K562 (cell line): ENCODE measurements around the gene VHLL. TPM values are rescaled to one million over a fixed set of nuclear protein-coding genes. Genes with fewer than 3 reads are reported as not detected.

Source experiments
- ARNT ChIP-seq, 2 experiments: fragments of 450-650 bp; IDR thresholded peaks; 2 replicates each; pipeline ENCODE4 v1.6.1; 2016; ENCODE audit warnings: mild to moderate bottlenecking in 1 of 2
- ELF4 ChIP-seq: fragments of 450-650 bp; formaldehyde crosslinking; IDR thresholded peaks from 2 replicates; pipeline ENCODE4 v1.4.0; 2022; ENCODE audit warnings: missing genetic modification characterization
- FOXK1 ChIP-seq: sonication (generic); formaldehyde crosslinking; IDR thresholded peaks from 2 replicates; pipeline ENCODE4 v1.8.0; 2022; ENCODE audit warnings: missing genetic modification reagents, mild to moderate bottlenecking, borderline replicate concordance
- GATAD2B ChIP-seq: fragments of 450-650 bp; IDR thresholded peaks from 2 replicates; pipeline ENCODE4 v1.6.1; 2017; ENCODE audit warnings: mild to moderate bottlenecking, borderline replicate concordance
- HDAC1 ChIP-seq, 2 experiments: fragments of 450-650 bp; IDR thresholded peaks; 2 replicates each; pipeline ENCODE4 v1.6.1; 2016 to 2017; ENCODE audit warnings: inconsistent platforms in 1 of 2, mild to moderate bottlenecking in 1 of 2, moderate library complexity in 1 of 2
- JUND ChIP-seq, 2 experiments: IDR thresholded peaks; 2 replicates in 1 of 2; 3 replicates in 1 of 2; pipeline ENCODE4 v1.6.1; 2011; ENCODE audit warnings: borderline replicate concordance in 2 of 2, low read depth in 2 of 2, low read length in 2 of 2, improper control_type of control experiment in 1 of 2, missing biosample characterization in 1 of 2, missing genetic modification characterization in 1 of 2, missing genetic modification reagents in 1 of 2
- MCM7 ChIP-seq, 2 experiments: fragments of 450-650 bp; IDR thresholded peaks; 2 replicates each; pipeline ENCODE4 v1.6.1; 2016 to 2018
- MTA3 ChIP-seq: fragments of 450-650 bp; formaldehyde crosslinking; IDR thresholded peaks from 2 replicates; pipeline ENCODE4 v1.6.1; 2017; ENCODE audit warnings: mild to moderate bottlenecking, borderline replicate concordance
- SLC30A9 ChIP-seq: fragments of 250-450 bp; sonication (Bioruptor Pico); IDR thresholded peaks from 2 replicates; pipeline ENCODE4 v1.8.0; 2022; ENCODE audit warnings: mild to moderate bottlenecking, moderate library complexity
- TAF15 ChIP-seq: fragments of 200-400 bp; formaldehyde crosslinking; IDR thresholded peaks from 2 replicates; pipeline ENCODE4 v1.6.1; 2017; ENCODE audit warnings: mild to moderate bottlenecking, low read depth, low read length, moderate library complexity
- TRIM28 ChIP-seq: fragments of 450-650 bp; IDR thresholded peaks from 2 replicates; pipeline ENCODE4 v1.6.1; 2017
- ZNF445 ChIP-seq: fragments of 250-450 bp; sonication (Bioruptor Pico); IDR thresholded peaks from 2 replicates; pipeline ENCODE4 v1.4.0; 2020; ENCODE audit warnings: low read depth, mild to moderate bottlenecking, moderate library complexity
- ZNF695 ChIP-seq: fragments of 450-650 bp; formaldehyde crosslinking; IDR thresholded peaks from 2 replicates; pipeline ENCODE4 v1.4.0; 2020; ENCODE audit warnings: mild to moderate bottlenecking, moderate library complexity
- polyA plus RNA-seq, 8 experiments: library from polyadenylated mRNA; depleted of rRNA in 4 of 8; stranded (reverse) in 5 of 8; unstranded in 3 of 8; fragments of >200 nt; fragmentation: Nextera tagmentation in 2 of 8; fragmentation: Illumina TruSeq in 1 of 8; extraction: Ambion mirVana in 2 of 8; extraction: Trizol in 1 of 8; gene quantifications; 2 replicates each; pipeline versions ENCODE4 v1.2.1 to v1.2.3, GENCODE V29; 2011 to 2014; ENCODE audit warnings: inconsistent platforms in 1 of 8, missing spikeins in 1 of 8
- total RNA-seq, 7 experiments: library from RNA; depleted of rRNA in 6 of 7; stranded (reverse); fragments of >200 nt in 6 of 7; fragmentation: Illumina TruSeq in 2 of 7; extraction: Trizol in 2 of 7; gene quantifications; 2 replicates each; pipeline versions ENCODE4 v1.2.1 to v1.2.3, GENCODE V29; 2011 to 2021; ENCODE audit warnings: low replicate concordance in 1 of 7
- TF ChIP-seq, protein P1 (sequence below): fragments of 250-450 bp; sonication (Bioruptor Pico); IDR thresholded peaks from 2 replicates; pipeline ENCODE4 v1.4.0; 2020; ENCODE audit warnings: mild to moderate bottlenecking, moderate library complexity, borderline replicate concordance
- TF ChIP-seq, protein P2 (sequence below): fragments of 250-450 bp; sonication (Bioruptor Pico); IDR thresholded peaks from 2 replicates; pipeline ENCODE4 v1.5.1; 2021; ENCODE audit warnings: mild to moderate bottlenecking
- TF ChIP-seq, protein P3 (sequence below): fragments of 250-450 bp; sonication (Bioruptor Pico); IDR thresholded peaks from 2 replicates; pipeline ENCODE4 v1.4.0; 2020; ENCODE audit warnings: borderline replicate concordance
- TF ChIP-seq, protein P4 (sequence below): sonication (generic); formaldehyde crosslinking; IDR thresholded peaks from 2 replicates; pipeline ENCODE4 v1.8.0; 2022; ENCODE audit warnings: mild to moderate bottlenecking, low read depth, missing genetic modification reagents
- TF ChIP-seq, protein P5 (sequence below): fragments of 450-650 bp; IDR thresholded peaks from 2 replicates; pipeline ENCODE4 v1.6.1; 2016; ENCODE audit warnings: borderline replicate concordance

Gene VHLL
- total and polyA plus RNA-seq, 9 of the 15 experiments (the other 6 are each of a cell fraction or from before 2014, with no cell fraction given) = not detected

DNA sequence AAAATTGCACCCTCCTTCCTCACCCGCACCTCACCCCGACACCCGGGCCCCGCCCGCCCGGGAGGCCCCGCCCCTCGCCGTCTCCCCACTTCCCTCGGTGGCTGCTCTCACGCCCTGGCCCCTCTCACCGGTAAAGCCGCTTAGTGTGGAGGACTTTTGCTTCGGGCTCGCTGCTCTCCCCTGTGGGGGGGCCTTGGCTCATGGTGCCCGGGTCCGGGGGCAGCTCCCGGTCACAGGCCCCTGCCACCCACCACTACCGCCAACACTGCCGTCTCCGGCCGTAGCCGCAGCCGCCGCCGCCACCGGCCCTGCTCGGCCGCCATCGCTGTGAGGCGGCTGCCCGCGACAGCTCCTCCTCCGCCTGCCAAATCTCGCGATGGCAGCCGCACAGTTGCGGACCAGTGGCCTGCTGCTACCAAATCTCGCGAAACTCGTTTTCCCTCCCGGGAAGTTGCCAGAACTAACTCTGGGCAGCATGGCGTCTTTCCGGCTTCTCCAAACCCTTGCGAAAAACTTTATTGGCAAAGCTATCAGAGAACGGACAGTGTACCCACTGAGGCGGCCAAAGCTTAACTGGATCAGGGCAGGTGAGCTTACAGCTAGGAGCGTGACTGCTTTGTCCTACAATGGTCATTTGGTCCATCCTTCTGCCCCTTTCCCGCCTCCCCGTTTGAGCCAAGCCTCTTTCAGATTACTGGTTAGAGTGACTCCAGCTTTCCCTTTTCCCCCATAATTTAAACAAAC, 16.5 kb downstream of the VHLL start, which contains the start of gene SMG5 (continued):
- TF ChIP-seq, protein P1, sequence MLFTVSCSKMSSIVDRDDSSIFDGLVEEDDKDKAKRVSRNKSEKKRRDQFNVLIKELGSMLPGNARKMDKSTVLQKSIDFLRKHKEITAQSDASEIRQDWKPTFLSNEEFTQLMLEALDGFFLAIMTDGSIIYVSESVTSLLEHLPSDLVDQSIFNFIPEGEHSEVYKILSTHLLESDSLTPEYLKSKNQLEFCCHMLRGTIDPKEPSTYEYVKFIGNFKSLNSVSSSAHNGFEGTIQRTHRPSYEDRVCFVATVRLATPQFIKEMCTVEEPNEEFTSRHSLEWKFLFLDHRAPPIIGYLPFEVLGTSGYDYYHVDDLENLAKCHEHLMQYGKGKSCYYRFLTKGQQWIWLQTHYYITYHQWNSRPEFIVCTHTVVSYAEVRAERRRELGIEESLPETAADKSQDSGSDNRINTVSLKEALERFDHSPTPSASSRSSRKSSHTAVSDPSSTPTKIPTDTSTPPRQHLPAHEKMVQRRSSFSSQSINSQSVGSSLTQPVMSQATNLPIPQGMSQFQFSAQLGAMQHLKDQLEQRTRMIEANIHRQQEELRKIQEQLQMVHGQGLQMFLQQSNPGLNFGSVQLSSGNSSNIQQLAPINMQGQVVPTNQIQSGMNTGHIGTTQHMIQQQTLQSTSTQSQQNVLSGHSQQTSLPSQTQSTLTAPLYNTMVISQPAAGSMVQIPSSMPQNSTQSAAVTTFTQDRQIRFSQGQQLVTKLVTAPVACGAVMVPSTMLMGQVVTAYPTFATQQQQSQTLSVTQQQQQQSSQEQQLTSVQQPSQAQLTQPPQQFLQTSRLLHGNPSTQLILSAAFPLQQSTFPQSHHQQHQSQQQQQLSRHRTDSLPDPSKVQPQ (CRISPR knock-in tag) = no peak
- TF ChIP-seq ELF4 (CRISPR knock-in tag) (0 out of 2 replicates have a peak, but pooled peaks have one; percentile 52), MCM7 (IDR thresholded peaks at IDR 0.05) (no peak), JUND (IDR thresholded peaks at IDR 0.05; ENCODE audit: borderline replicate concordance, low read depth, low read length) (peak; percentile 79; the same call in 1 of the 2 replicates), JUND (tag; IDR thresholded peaks at IDR 0.05; ENCODE audit: borderline replicate concordance, low read depth, low read length) (peak; percentile 55; the same call in 1 of the 3 replicates), ZNF445 (CRISPR knock-in tag) (no peak), TRIM28 (no peak), HDAC1 (IDR thresholded peaks at IDR 0.05) (peak in 1 of 2 experiments; percentile 62; a peak in 1 of 4 replicates), SLC30A9 (no peak), GATAD2B (no peak), MTA3 (peak; percentile 89), ARNT (IDR thresholded peaks at IDR 0.05) (no peak; a peak in 1 of 4 replicates), FOXK1 (no peak), ZNF695 (no peak), TAF15 (no peak)
- TF ChIP-seq, protein P2, sequence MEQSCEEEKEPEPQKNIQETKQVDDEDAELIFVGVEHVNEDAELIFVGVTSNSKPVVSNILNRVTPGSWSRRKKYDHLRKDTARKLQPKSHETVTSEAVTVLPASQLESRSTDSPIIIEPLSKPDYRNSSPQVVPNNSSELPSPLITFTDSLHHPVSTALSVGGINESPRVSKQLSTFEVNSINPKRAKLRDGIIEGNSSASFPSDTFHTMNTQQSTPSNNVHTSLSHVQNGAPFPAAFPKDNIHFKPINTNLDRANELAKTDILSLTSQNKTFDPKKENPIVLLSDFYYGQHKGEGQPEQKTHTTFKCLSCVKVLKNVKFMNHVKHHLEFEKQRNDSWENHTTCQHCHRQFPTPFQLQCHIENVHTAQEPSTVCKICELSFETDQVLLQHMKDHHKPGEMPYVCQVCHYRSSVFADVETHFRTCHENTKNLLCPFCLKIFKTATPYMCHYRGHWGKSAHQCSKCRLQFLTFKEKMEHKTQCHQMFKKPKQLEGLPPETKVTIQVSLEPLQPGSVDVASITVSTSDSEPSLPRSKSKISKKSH (CRISPR knock-in tag) = no peak
- TF ChIP-seq, protein P3, sequence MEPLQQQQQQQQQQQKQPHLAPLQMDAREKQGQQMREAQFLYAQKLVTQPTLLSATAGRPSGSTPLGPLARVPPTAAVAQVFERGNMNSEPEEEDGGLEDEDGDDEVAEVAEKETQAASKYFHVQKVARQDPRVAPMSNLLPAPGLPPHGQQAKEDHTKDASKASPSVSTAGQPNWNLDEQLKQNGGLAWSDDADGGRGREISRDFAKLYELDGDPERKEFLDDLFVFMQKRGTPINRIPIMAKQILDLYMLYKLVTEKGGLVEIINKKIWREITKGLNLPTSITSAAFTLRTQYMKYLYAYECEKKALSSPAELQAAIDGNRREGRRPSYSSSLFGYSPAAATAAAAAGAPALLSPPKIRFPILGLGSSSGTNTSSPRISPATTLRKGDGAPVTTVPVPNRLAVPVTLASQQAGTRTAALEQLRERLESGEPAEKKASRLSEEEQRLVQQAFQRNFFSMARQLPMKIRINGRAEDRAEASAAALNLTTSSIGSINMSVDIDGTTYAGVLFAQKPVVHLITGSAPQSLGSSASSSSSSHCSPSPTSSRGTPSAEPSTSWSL = no peak
- TF ChIP-seq, protein P4, sequence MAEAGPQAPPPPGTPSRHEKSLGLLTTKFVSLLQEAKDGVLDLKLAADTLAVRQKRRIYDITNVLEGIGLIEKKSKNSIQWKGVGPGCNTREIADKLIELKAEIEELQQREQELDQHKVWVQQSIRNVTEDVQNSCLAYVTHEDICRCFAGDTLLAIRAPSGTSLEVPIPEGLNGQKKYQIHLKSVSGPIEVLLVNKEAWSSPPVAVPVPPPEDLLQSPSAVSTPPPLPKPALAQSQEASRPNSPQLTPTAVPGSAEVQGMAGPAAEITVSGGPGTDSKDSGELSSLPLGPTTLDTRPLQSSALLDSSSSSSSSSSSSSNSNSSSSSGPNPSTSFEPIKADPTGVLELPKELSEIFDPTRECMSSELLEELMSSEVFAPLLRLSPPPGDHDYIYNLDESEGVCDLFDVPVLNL = peak; percentile 68; the same call in 1 of the 2 replicates
- TF ChIP-seq, protein P5, sequence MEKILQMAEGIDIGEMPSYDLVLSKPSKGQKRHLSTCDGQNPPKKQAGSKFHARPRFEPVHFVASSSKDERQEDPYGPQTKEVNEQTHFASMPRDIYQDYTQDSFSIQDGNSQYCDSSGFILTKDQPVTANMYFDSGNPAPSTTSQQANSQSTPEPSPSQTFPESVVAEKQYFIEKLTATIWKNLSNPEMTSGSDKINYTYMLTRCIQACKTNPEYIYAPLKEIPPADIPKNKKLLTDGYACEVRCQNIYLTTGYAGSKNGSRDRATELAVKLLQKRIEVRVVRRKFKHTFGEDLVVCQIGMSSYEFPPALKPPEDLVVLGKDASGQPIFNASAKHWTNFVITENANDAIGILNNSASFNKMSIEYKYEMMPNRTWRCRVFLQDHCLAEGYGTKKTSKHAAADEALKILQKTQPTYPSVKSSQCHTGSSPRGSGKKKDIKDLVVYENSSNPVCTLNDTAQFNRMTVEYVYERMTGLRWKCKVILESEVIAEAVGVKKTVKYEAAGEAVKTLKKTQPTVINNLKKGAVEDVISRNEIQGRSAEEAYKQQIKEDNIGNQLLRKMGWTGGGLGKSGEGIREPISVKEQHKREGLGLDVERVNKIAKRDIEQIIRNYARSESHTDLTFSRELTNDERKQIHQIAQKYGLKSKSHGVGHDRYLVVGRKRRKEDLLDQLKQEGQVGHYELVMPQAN = peak; percentile 65; the same call in 1 of the 2 replicates
